Progenitor cell of endocrine pancreas (in vitro differentiated cells): Measurements from ENCODE around the gene PRTN3. TPM values are rescaled to one million over a fixed set of nuclear protein-coding genes. Genes with fewer than 3 reads are reported as not detected.
A peak's percentile ranks its signal among the peaks of the same experiment; 100 is the strongest.

Experiments used
- DNase-seq: peaks from one replicate; pipeline ENCODE4 v3.0.0; 2021; ENCODE audit warnings: low spot score; ENCODE audit not compliant: unreplicated experiment
- H3K27ac Mint-ChIP-seq: 2 replicates; pipeline ENCODE4 v1.8.0; 2021; ENCODE audit warnings: mild to moderate bottlenecking, moderate library complexity, mixed read lengths
- H3K27me3 Mint-ChIP-seq: 2 replicates; pipeline ENCODE4 v1.8.0; 2021; ENCODE audit warnings: mixed read lengths
- H3K36me3 Mint-ChIP-seq: 2 replicates; pipeline ENCODE4 v1.8.0; 2022; ENCODE audit warnings: mixed read lengths; ENCODE audit not compliant: insufficient read depth
- H3K4me1 Mint-ChIP-seq: 2 replicates; pipeline ENCODE4 v1.8.0; 2021; ENCODE audit warnings: low read depth, mixed read lengths
- H3K4me3 Mint-ChIP-seq: 2 replicates; pipeline ENCODE4 v1.8.0; 2021; ENCODE audit warnings: low read depth, mild to moderate bottlenecking, moderate library complexity, mixed read lengths
- H3K9me3 Mint-ChIP-seq: 2 replicates; pipeline ENCODE4 v1.8.0; 2021; ENCODE audit warnings: low read depth, mixed read lengths
- total RNA-seq: library from RNA; stranded (reverse); gene quantifications from 2 replicates; pipeline ENCODE4 v1.2.1, GENCODE V29; 2021
- TF ChIP-seq, protein P1 (sequence below): fragments of 200-600 bp; sonication (generic); IDR thresholded peaks from one replicate; pipeline ENCODE4 v1.5.0; 2021; ENCODE audit warnings: antibody characterized with exemption, mild to moderate bottlenecking; ENCODE audit not compliant: unreplicated experiment

Gene PRTN3
- total RNA-seq, 1 donor from 2014 or later = not detected

DNA sequence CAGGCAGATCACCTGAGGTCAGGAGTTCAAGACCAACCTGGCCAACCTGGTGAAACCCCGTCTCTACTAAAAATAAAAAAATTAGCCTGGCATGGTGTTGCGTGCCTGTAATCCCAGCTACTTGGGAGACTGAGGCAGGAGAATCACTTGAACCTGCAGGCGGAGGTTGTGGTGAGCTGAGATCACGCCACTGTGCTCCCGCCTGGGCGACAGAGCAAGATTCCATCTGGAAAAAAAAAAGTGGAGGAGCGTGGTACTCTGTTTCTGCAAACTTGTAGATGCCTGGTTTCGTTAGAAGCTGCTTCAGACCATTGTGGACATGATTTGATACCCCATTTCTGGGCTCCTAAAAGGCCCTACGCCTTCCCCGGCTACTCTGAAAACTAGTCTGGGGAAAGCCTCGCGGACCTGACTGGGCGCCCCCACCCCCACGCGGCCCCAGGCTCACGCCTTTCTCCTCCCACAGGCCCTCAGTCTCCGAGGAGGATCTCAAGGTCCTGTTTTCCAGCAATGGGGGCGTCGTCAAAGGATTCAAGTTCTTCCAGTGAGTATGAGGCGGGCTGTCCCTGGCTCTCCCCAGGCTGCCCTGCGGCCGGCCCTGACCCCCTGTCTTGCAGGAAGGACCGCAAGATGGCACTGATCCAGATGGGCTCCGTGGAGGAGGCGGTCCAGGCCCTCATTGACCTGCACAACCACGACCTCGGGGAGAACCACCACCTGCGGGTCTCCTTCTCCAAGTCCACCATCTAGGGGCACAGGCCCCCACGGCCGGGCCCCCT is 30.5 kb upstream of the PRTN3 start:
- H3K4me1 Mint-ChIP-seq = peaks cover 2% of the 10 kb centered on the region
- H3K27ac Mint-ChIP-seq = peak overlapping the region; percentile 90
- no peak overlapping the region for H3K4me3 Mint-ChIP-seq
- no peak for DNase-seq
- TF ChIP-seq, protein P1, sequence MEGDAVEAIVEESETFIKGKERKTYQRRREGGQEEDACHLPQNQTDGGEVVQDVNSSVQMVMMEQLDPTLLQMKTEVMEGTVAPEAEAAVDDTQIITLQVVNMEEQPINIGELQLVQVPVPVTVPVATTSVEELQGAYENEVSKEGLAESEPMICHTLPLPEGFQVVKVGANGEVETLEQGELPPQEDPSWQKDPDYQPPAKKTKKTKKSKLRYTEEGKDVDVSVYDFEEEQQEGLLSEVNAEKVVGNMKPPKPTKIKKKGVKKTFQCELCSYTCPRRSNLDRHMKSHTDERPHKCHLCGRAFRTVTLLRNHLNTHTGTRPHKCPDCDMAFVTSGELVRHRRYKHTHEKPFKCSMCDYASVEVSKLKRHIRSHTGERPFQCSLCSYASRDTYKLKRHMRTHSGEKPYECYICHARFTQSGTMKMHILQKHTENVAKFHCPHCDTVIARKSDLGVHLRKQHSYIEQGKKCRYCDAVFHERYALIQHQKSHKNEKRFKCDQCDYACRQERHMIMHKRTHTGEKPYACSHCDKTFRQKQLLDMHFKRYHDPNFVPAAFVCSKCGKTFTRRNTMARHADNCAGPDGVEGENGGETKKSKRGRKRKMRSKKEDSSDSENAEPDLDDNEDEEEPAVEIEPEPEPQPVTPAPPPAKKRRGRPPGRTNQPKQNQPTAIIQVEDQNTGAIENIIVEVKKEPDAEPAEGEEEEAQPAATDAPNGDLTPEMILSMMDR = no peak
- H3K27me3 Mint-ChIP-seq = no peaks in the 10 kb centered on the region
- peaks cover 37% of the 10 kb centered on the region for H3K36me3 Mint-ChIP-seq
- H3K9me3 Mint-ChIP-seq = no peaks in the 10 kb centered on the region

DNA sequence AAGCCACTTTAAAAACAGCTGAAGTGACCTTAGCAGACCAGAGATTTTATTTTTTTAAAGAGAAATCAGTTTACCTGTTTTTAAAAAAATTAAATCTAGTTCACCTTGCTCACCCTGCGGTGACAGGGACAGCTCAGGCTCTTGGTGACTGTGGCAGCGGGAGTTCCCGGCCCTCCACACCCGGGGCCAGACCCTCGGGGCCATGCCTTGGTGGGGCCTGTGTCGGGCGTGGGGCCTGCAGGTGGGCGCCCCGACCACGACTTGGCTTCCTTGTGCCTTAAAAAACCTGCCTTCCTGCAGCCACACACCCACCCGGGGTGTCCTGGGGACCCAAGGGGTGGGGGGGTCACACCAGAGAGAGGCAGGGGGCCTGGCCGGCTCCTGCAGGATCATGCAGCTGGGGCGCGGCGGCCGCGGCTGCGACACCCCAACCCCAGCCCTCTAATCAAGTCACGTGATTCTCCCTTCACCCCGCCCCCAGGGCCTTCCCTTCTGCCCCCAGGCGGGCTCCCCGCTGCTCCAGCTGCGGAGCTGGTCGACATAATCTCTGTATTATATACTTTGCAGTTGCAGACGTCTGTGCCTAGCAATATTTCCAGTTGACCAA is 29.8 kb upstream of the PRTN3 start:
- TF ChIP-seq, protein P1 = no peak
- no peaks in the 10 kb centered on the region for H3K9me3 Mint-ChIP-seq
- H3K27ac Mint-ChIP-seq = peak overlapping the region; percentile 90
- no peak for DNase-seq
- H3K27me3 Mint-ChIP-seq = no peaks in the 10 kb centered on the region
- peaks cover 2% of the 10 kb centered on the region for H3K4me1 Mint-ChIP-seq
- no peak overlapping the region for H3K4me3 Mint-ChIP-seq
- H3K36me3 Mint-ChIP-seq = peaks cover 40% of the 10 kb centered on the region

DNA sequence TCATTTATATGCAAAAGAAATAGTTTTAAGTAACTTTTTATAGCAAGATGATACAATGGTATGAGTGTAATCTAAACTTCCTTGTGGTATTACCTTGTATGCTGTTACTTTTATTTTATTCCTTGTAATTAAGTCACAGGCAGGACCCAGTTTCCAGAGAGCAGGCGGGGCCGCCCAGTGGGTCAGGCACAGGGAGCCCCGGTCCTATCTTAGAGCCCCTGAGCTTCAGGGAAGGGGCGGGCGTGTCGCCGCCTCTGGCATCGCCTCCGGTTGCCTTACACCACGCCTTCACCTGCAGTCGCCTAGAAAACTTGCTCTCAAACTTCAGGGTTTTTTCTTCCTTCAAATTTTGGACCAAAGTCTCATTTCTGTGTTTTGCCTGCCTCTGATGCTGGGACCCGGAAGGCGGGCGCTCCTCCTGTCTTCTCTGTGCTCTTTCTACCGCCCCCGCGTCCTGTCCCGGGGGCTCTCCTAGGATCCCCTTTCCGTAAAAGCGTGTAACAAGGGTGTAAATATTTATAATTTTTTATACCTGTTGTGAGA is 29.2 kb upstream of the PRTN3 start:
- H3K9me3 Mint-ChIP-seq = peaks cover 3% of the 10 kb centered on the region
- DNase-seq = no peak
- peaks cover 43% of the 10 kb centered on the region for H3K36me3 Mint-ChIP-seq
- no peak overlapping the region for H3K4me3 Mint-ChIP-seq
- peak overlapping the region; percentile 76 for H3K27ac Mint-ChIP-seq
- TF ChIP-seq, protein P1 = no peak
- no peaks in the 10 kb centered on the region for H3K27me3 Mint-ChIP-seq
- peaks cover 2% of the 10 kb centered on the region for H3K4me1 Mint-ChIP-seq

DNA sequence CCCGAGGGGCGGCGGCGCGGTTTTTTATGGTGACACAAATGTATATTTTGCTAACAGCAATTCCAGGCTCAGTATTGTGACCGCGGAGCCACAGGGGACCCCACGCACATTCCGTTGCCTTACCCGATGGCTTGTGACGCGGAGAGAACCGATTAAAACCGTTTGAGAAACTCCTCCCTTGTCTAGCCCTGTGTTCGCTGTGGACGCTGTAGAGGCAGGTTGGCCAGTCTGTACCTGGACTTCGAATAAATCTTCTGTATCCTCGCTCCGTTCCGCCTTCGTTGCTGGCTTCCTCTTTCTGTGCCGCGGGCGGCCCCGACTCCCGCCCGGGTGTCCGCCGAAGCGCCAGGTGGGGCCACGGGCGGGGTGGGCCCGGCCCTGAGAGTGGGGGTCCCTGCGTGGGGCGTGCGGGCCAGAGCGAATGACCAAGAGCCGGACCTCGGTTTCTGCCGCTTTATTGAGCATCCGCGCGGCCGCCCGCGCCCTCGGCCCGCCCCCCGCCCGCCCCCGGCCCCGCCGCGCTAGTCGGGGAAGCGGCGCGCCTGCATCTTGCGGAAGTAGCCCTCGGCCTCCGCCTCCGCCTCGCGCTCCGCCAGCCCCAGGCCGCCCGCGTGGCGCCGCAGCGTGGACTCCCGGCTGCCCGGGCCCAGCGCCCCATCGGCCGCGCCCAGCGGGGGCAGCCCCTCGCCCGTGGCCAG is 28.6 kb upstream of the PRTN3 start:
- Mint-ChIP-seq H3K4me3 (no peak overlapping the region), H3K4me1 (peaks cover 2% of the 10 kb centered on the region), H3K36me3 (peaks cover 42% of the 10 kb centered on the region), H3K9me3 (peaks cover 4% of the 10 kb centered on the region), H3K27ac (peak overlapping the region; percentile 76), H3K27me3 (no peaks in the 10 kb centered on the region)
- TF ChIP-seq, protein P1 = no peak
- no peak for DNase-seq

DNA sequence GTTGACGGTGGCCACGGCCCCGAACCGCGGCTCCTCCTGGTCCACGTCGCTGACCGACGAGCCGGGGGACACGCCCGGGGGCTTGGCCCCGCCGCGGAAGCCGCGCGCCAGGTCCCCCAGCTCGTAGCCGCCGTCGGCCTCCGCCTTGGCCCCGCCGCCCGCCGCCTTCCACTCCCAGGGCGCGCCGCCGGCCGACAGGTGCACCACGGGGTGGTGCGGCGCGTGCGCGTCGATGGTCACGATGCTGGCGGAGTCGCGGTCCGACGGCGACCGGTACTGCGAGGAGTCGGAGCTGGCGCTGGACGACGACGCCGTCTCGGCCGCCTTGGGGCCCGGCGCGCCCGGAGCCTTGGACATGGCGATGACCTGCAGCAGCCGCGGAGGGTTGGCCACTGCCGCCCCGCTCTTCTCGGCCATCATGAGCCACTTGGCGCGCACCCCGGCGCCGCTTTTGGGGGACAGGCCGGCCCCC is 28.0 kb upstream of the PRTN3 start:
- H3K27ac Mint-ChIP-seq = no peak overlapping the region
- no peak for DNase-seq
- peaks cover 37% of the 10 kb centered on the region for H3K36me3 Mint-ChIP-seq
- H3K9me3 Mint-ChIP-seq = peaks cover 4% of the 10 kb centered on the region
- no peaks in the 10 kb centered on the region for H3K4me1 Mint-ChIP-seq
- TF ChIP-seq, protein P1 = no peak
- H3K27me3 Mint-ChIP-seq = no peaks in the 10 kb centered on the region
- H3K4me3 Mint-ChIP-seq = no peak overlapping the region
